MM.1S (cell line): ENCODE measurements around the gene ALLC.

Source experiments
- DNase-seq: peaks from one replicate; pipeline ENCODE4 v3.0.0-alpha.2; 2015
- H2AFZ ChIP-seq: fragments of 300-600 bp; sonication (generic); 2 replicates; pipeline ENCODE4 v1.6.0; 2016; ENCODE audit warnings: antibody characterized with exemption, low read length
- H3F3A ChIP-seq: fragments of 300-600 bp; sonication (generic); 2 replicates; pipeline ENCODE4 v1.6.1; 2016; ENCODE audit warnings: mild to moderate bottlenecking, antibody characterized with exemption, low read length, moderate library complexity, mixed read lengths; ENCODE audit not compliant: insufficient read depth
- H3K27ac ChIP-seq: fragments of 300-600 bp; sonication (generic); 2 replicates; pipeline ENCODE4 v1.5.1; 2016; ENCODE audit warnings: mild to moderate bottlenecking, low read length
- H3K27me3 ChIP-seq: fragments of 300-600 bp; sonication (generic); replicated peaks from 2 replicates; pipeline ENCODE4 v1.6.0; 2016; ENCODE audit warnings: low read length; ENCODE audit not compliant: insufficient read depth
- H3K36me3 ChIP-seq: fragments of 300-600 bp; sonication (generic); replicated peaks from 2 replicates; pipeline ENCODE4 v1.6.1; 2016; ENCODE audit warnings: mild to moderate bottlenecking, low read length, mixed read lengths; ENCODE audit not compliant: insufficient read depth
- H3K4me1 ChIP-seq: fragments of 300-600 bp; sonication (generic); 2 replicates; pipeline ENCODE4 v1.6.1; 2016; ENCODE audit warnings: low read length, mixed read lengths
- H3K4me2 ChIP-seq: fragments of 300-600 bp; sonication (generic); 2 replicates; pipeline ENCODE4 v1.6.0; 2016; ENCODE audit warnings: low read depth, low read length
- H3K4me3 ChIP-seq: fragments of 300-600 bp; sonication (generic); 2 replicates; pipeline ENCODE4 v1.5.1; 2016; ENCODE audit warnings: low read length, mixed read lengths
- H3K79me2 ChIP-seq: fragments of 300-600 bp; sonication (generic); 2 replicates; pipeline ENCODE4 v1.6.1; 2016; ENCODE audit warnings: mixed run types, low read length, mixed read lengths
- H3K9ac ChIP-seq: fragments of 300-600 bp; sonication (generic); 2 replicates; pipeline ENCODE4 v1.6.1; 2016; ENCODE audit warnings: low read length, mixed read lengths
- H3K9me2 ChIP-seq: fragments of 300-600 bp; sonication (generic); replicated peaks from 2 replicates; pipeline ENCODE4 v1.6.1; 2016; ENCODE audit warnings: mild to moderate bottlenecking, low read length, mixed read lengths; ENCODE audit not compliant: insufficient read depth
- H3K9me3 ChIP-seq: fragments of 300-600 bp; sonication (generic); replicated peaks from 2 replicates; pipeline ENCODE4 v1.6.1; 2016; ENCODE audit warnings: mild to moderate bottlenecking, low read length, mixed read lengths; ENCODE audit not compliant: insufficient read depth
- H4K20me1 ChIP-seq: fragments of 300-600 bp; sonication (generic); 2 replicates; pipeline ENCODE4 v1.6.1; 2016; ENCODE audit warnings: mild to moderate bottlenecking, low read length, moderate library complexity, mixed read lengths; ENCODE audit not compliant: insufficient read depth
- EZH2 ChIP-seq: fragments of 300-600 bp; sonication (generic); optimal IDR thresholded peaks from 2 replicates; pipeline ENCODE3; 2017; ENCODE audit warnings: low read depth, mild to moderate bottlenecking, antibody characterized with exemption, low read length, mixed read lengths
- EZH2phosphoT487 ChIP-seq: fragments of 300-600 bp; sonication (generic); IDR thresholded peaks from 2 replicates; pipeline ENCODE4 v1.6.1; 2018; ENCODE audit warnings: antibody characterized with exemption, low read length
- TF ChIP-seq, protein P1 (sequence below): fragments of 300-600 bp; sonication (generic); IDR thresholded peaks from 2 replicates; pipeline ENCODE4 v1.5.1; 2016; ENCODE audit warnings: antibody characterized with exemption, low read length, mixed read lengths

ALLC gene

DNA sequence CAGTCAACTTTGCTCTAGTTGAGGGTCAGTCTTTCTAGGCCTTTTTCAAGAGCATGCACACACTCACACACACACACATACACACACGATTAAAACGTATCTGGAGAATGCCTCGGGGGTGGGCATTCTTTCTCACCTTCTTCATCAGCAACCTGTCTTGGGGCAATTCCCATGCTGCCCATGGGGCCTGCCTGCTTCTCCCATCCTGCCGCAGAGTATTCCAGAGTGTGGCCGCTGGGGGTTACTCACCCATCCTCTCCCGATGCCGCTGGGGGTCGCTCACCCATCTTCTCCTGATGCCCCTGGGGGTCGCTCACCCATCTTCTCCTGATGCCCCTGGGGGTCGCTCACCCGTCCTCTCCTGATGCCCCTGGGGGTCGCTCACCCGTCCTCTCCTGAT, 10.8 kb upstream of the ALLC start:
- no peaks in the 10 kb centered on the region for H3K9me3 ChIP-seq
- TF ChIP-seq, protein P1, sequence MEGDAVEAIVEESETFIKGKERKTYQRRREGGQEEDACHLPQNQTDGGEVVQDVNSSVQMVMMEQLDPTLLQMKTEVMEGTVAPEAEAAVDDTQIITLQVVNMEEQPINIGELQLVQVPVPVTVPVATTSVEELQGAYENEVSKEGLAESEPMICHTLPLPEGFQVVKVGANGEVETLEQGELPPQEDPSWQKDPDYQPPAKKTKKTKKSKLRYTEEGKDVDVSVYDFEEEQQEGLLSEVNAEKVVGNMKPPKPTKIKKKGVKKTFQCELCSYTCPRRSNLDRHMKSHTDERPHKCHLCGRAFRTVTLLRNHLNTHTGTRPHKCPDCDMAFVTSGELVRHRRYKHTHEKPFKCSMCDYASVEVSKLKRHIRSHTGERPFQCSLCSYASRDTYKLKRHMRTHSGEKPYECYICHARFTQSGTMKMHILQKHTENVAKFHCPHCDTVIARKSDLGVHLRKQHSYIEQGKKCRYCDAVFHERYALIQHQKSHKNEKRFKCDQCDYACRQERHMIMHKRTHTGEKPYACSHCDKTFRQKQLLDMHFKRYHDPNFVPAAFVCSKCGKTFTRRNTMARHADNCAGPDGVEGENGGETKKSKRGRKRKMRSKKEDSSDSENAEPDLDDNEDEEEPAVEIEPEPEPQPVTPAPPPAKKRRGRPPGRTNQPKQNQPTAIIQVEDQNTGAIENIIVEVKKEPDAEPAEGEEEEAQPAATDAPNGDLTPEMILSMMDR, result no peak
- no peak for TF ChIP-seq EZH2

DNA sequence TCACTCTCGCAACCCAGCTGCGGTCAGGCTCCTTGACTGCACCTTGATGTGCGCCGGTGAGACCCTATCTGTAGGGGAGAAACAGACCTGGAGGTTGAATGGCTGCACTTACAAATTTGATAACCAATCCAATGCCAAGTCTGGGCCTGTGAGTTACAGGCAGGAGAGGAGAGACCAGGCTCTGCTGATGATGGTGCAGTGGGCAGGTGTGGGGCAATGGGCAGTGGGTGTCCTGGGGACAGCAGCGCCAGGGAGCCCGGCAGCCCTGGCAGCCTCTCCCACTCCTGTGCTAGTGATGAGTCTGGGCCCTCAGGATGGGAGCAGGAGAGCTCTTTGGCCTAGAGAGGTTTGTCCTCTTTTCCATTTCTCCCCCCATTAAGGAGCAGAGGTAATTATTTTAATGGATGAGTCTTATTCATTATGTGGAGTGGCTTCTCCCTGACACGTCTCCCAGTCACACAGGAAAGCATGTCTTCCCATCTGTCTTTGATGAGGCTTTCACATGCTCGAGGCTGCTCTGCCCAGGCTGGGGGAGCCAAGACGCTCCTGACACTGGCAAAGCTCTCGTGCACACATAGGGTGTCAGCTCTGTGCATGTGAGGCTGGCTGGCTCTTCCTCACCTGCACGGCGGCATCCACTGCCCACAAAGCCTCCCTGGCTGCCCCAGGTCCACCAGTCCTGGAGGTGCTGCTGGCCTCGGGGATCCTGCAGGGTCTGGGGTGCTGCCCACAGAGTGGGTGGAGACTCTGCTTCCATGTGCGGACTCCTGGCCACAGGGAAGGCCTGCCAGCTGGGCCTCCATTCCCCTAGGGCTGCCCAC, 10.0 kb upstream of the ALLC start:
- no peak for DNase-seq
- Histone ChIP-seq H3K4me3 (no peak overlapping the region), H3K36me3 (no peaks in the 10 kb centered on the region), H3K79me2 (no peaks in the 10 kb centered on the region), H3K9me2 (no peaks in the 10 kb centered on the region), H3K27ac (no peak overlapping the region), H4K20me1 (no peaks in the 10 kb centered on the region), H3K4me1 (no peaks in the 10 kb centered on the region), H2AFZ (no peak overlapping the region), H3F3A (no peaks in the 10 kb centered on the region), H3K4me2 (no peak overlapping the region), H3K9me3 (no peaks in the 10 kb centered on the region), H3K9ac (no peak overlapping the region), H3K27me3 (no peaks in the 10 kb centered on the region)
- TF ChIP-seq, protein P1, result no peak
- TF ChIP-seq EZH2phosphoT487 (no peak), EZH2 (no peak)

More for the DNA sequence above, 10.8 kb upstream of the ALLC start:
- Histone ChIP-seq H3K4me1 (no peaks in the 10 kb centered on the region), H3K27ac (no peak overlapping the region), H3K27me3 (no peaks in the 10 kb centered on the region), H4K20me1 (no peaks in the 10 kb centered on the region), H3K9me2 (no peaks in the 10 kb centered on the region), H3K79me2 (no peaks in the 10 kb centered on the region), H2AFZ (no peak overlapping the region), H3K36me3 (no peaks in the 10 kb centered on the region), H3K4me2 (no peak overlapping the region), H3K4me3 (no peak overlapping the region), H3F3A (no peaks in the 10 kb centered on the region), H3K9ac (no peak overlapping the region)
- DNase-seq, result no peak

DNA sequence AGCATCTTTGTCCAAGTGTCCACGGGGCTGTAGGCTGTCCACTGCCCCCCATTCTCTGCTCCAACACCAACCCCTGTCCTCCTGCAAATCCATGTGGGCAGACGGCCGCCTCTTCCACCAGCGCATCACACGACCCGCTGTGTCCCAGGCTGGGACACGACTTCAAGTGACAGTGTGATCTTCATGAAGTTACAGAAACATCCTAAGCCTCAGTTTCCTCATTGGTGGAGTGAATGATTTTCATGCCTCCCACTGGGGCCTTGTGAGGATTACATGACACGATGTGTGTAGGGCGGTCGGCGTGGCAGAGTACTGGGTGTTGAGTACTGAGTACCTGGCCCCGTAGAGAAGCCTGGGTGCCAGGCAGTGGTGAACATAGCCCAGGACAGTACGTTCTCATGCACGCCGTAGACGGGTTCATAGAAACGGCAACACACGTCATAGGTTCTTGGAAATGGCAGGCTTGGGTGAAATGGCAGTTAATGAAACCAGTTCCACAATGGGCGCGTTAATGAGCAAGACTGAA, 9.3 kb upstream of the ALLC start:
- H3K79me2 ChIP-seq, result no peaks in the 10 kb centered on the region
- H3K9me3 ChIP-seq, result no peaks in the 10 kb centered on the region
- no peak for DNase-seq
- no peaks in the 10 kb centered on the region for H3K27me3 ChIP-seq
- no peak overlapping the region for H2AFZ ChIP-seq
- H3K36me3 ChIP-seq, result no peaks in the 10 kb centered on the region
- no peaks in the 10 kb centered on the region for H3K4me1 ChIP-seq
- H3K9ac ChIP-seq, result no peak overlapping the region
- no peak overlapping the region for H3K4me2 ChIP-seq
- H3K9me2 ChIP-seq, result no peaks in the 10 kb centered on the region
- H3K27ac ChIP-seq, result no peak overlapping the region
- TF ChIP-seq EZH2phosphoT487 (no peak), EZH2 (no peak)
- TF ChIP-seq, protein P1, result no peak
- no peak overlapping the region for H3K4me3 ChIP-seq
- H3F3A ChIP-seq, result no peaks in the 10 kb centered on the region
- H4K20me1 ChIP-seq, result no peaks in the 10 kb centered on the region
